ENCODE measurements around the gene PLXNA4. TPM values are rescaled to one million over a fixed set of nuclear protein-coding genes. Genes with fewer than 3 reads are reported as not detected.

PLXNA4 gene
- total RNA-seq, 1 donor from 2014 or later: 13.6 TPM

- H3K4me3 Mint-ChIP-seq: no peak overlapping the region
- no peaks in the 10 kb centered on the region for H3K36me3 Mint-ChIP-seq
- TF ChIP-seq, protein P1, sequence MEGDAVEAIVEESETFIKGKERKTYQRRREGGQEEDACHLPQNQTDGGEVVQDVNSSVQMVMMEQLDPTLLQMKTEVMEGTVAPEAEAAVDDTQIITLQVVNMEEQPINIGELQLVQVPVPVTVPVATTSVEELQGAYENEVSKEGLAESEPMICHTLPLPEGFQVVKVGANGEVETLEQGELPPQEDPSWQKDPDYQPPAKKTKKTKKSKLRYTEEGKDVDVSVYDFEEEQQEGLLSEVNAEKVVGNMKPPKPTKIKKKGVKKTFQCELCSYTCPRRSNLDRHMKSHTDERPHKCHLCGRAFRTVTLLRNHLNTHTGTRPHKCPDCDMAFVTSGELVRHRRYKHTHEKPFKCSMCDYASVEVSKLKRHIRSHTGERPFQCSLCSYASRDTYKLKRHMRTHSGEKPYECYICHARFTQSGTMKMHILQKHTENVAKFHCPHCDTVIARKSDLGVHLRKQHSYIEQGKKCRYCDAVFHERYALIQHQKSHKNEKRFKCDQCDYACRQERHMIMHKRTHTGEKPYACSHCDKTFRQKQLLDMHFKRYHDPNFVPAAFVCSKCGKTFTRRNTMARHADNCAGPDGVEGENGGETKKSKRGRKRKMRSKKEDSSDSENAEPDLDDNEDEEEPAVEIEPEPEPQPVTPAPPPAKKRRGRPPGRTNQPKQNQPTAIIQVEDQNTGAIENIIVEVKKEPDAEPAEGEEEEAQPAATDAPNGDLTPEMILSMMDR (conservative IDR thresholded peaks at IDR 0.05): no peak
- H3K27ac Mint-ChIP-seq: no peak overlapping the region
- peaks cover 24% of the 10 kb centered on the region for H3K27me3 Mint-ChIP-seq
- peaks cover 38% of the 10 kb centered on the region for H3K4me1 Mint-ChIP-seq (ENCODE audit: unreplicated experiment)
- H3K9me3 Mint-ChIP-seq: no peaks in the 10 kb centered on the region
- no peak for DNase-seq (ENCODE audit: extremely low spot score, unreplicated experiment)
Observed at GRCh38 chr7:132077971-132078685, 498.1 kb downstream of the PLXNA4 start.

- no peak for DNase-seq (ENCODE audit: extremely low spot score, unreplicated experiment)
- Mint-ChIP-seq H3K27ac (no peak overlapping the region), H3K9me3 (no peaks in the 10 kb centered on the region)
Observed at GRCh38 chr7:132076301-132077035, 499.8 kb downstream of the PLXNA4 start.

GRCh38 chr7:132075515-132075914 lies 500.8 kb downstream of the PLXNA4 start:
- TF ChIP-seq, protein P1 (conservative IDR thresholded peaks at IDR 0.05): no peak
- H3K36me3 Mint-ChIP-seq: no peaks in the 10 kb centered on the region
- H3K27me3 Mint-ChIP-seq: peaks cover 30% of the 10 kb centered on the region

More at GRCh38 chr7:132076301-132077035, 499.8 kb downstream of the PLXNA4 start:
- no peak overlapping the region for H3K4me3 Mint-ChIP-seq
- H3K27me3 Mint-ChIP-seq: peaks cover 24% of the 10 kb centered on the region
- peaks cover 27% of the 10 kb centered on the region for H3K4me1 Mint-ChIP-seq (ENCODE audit: unreplicated experiment)
- H3K36me3 Mint-ChIP-seq: no peaks in the 10 kb centered on the region
- TF ChIP-seq, protein P1 (conservative IDR thresholded peaks at IDR 0.05): no peak

DNA sequence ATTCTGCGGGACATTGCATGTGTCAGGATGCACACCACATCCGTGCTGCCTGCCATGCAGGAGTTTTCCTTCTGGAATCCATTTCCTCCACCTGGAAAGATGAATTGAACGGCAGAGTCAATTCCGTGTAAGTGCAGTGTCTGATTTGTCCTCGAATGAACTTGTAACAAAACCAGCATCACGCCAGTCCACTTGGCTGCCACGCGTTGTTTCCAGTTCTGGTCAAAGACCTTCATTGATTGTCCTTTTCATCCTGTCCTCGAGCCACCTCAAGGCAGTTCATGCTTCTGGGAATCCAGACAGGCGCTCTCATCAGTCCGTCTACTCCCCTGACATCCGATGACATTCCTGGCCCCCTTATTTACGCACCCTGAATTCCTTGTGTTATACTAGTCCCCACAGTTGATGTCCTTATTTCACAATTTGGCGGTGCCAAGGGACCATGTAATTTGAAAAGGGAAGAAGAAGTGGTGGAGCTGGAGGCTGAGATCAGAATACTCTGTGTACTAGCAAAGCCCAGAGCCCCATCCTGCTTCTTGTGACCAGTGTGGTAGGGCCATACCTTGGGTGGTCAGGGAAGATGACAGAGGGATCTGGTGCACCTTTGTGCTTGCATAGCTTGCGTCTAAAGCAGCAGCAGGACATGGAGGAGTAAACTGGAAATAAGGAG lies 502.2 kb downstream of the PLXNA4 start:
- no peak overlapping the region for H3K4me3 Mint-ChIP-seq
- H3K36me3 Mint-ChIP-seq: no peaks in the 10 kb centered on the region
- no peaks in the 10 kb centered on the region for H3K9me3 Mint-ChIP-seq
- DNase-seq (ENCODE audit: extremely low spot score, unreplicated experiment): no peak
- TF ChIP-seq, protein P1 (conservative IDR thresholded peaks at IDR 0.05): no peak
- no peak overlapping the region for H3K27ac Mint-ChIP-seq
- H3K4me1 Mint-ChIP-seq (ENCODE audit: unreplicated experiment): peaks cover 27% of the 10 kb centered on the region
- H3K27me3 Mint-ChIP-seq: peaks cover 35% of the 10 kb centered on the region

More at GRCh38 chr7:132075515-132075914, 500.8 kb downstream of the PLXNA4 start:
- Mint-ChIP-seq H3K4me3 (peak overlapping the region; percentile 31), H3K9me3 (no peaks in the 10 kb centered on the region), H3K4me1 (ENCODE audit: unreplicated experiment) (peaks cover 27% of the 10 kb centered on the region), H3K27ac (peak overlapping the region; percentile 26)
- no peak for DNase-seq (ENCODE audit: extremely low spot score, unreplicated experiment)

All from type B pancreatic cell (in vitro differentiated cells).